Activated naive CD8-positive, alpha-beta T cell (primary cell): Measurements from ENCODE around the gene AQR.
"Not testable (repeated sequence)": the region's sequence is repeated elsewhere in the genome, so short reads cannot be mapped to it uniquely, and the experiment has no call there.

Experiments used
- H3K27ac Mint-ChIP-seq: one replicate; pipeline ENCODE4 v1.8.0; 2021; ENCODE audit warnings: mixed read lengths
- H3K27me3 Mint-ChIP-seq: one replicate; pipeline ENCODE4 v1.8.0; 2021; ENCODE audit warnings: mixed read lengths
- H3K36me3 Mint-ChIP-seq: one replicate; pipeline ENCODE4 v1.8.0; 2021; ENCODE audit warnings: mixed read lengths
- H3K4me1 Mint-ChIP-seq: one replicate; pipeline ENCODE4 v1.8.0; 2021; ENCODE audit warnings: low read depth, mixed read lengths
- H3K4me3 Mint-ChIP-seq: one replicate; pipeline ENCODE4 v1.8.0; 2021; ENCODE audit warnings: mild to moderate bottlenecking, mixed read lengths
- H3K9me3 Mint-ChIP-seq: one replicate; pipeline ENCODE4 v1.8.0; 2021; ENCODE audit warnings: low read depth, mixed read lengths

AQR gene

DNA sequence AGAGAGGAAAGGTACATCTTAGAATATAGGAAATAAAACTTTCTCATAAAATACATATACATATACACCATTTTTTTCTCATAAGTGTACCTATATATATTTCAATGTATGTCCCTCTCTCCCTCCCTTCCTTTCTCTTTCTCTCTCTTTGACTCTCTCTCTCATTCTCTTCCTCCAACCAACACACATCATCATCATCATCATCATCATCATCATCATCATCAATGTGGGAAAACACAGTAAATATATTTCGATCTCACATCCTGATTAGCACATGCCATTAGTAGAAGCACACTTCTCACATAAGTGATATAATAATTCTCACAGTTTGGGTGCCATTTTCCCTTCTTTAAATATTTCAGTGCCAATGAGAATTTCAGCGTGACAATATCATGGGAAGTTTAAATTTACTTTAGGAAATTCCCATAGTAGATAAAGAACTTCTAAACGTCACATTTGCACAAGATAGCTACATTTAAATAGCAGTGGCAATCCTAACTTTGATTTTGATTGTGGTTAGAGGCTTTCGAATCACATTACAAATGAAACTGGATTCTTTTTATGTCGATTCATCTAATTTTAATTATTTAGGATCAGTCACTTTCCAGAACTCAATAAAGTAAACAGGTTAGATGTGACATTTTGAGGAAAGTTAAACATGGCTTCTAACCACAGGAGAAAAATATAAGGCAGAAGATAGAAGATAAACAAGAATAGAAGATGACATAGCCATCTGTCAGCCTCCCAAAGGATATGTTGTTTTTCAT is 141.2 kb downstream of the AQR start:
- Mint-ChIP-seq H3K4me1 (no peaks in the 10 kb centered on the region), H3K27me3 (peaks cover 15% of the 10 kb centered on the region), H3K36me3 (peaks cover 3% of the 10 kb centered on the region), H3K4me3 (no peak overlapping the region), H3K9me3 (no peaks in the 10 kb centered on the region), H3K27ac (no peak overlapping the region)

DNA sequence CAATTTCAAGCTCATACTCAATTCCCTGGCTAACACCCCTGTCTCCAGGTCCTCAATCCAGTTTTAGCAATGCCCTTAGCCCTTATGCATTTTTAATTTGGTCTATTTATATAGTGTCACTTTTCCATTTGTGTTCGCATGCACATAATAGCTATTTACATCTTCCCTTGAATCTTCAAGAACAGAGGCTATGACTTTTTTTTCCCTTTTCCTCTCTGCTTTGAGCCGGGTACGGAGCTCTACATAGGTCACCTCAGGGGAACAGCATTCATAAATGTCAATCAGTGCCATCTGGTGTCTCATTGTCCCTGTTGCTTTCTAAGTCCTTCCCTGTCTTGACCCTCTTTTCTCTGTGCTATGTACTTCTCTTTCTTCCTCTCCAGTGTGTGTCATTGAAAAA is 147.7 kb downstream of the AQR start:
- H3K36me3 Mint-ChIP-seq, result no peaks in the 10 kb centered on the region
- no peaks in the 10 kb centered on the region for H3K4me1 Mint-ChIP-seq
- H3K4me3 Mint-ChIP-seq, result no peak overlapping the region
- H3K27me3 Mint-ChIP-seq, result peaks cover 29% of the 10 kb centered on the region
- H3K27ac Mint-ChIP-seq, result no peak overlapping the region
- no peaks in the 10 kb centered on the region for H3K9me3 Mint-ChIP-seq

DNA sequence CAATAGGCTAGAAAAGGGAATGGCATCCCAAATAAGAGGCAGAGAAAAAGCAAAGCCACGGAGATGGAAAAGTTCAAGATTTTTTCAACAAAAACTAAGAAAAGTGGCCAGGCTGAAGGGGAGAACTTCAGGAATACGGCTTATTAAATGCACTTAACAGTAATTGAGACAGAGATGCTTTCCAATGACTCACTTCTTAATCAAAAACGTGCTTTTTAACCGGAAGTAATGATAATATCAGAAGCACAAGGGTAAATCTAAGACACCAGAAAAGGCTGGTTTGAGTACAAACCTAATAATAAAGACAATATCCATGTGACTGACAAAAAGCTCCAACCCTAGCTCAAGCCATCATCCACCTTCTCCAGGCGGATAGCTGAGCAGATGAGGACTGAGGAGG is 149.4 kb downstream of the AQR start:
- H3K36me3 Mint-ChIP-seq, result no peaks in the 10 kb centered on the region
- no peaks in the 10 kb centered on the region for H3K4me1 Mint-ChIP-seq
- H3K27me3 Mint-ChIP-seq, result peaks cover 26% of the 10 kb centered on the region
- no peak overlapping the region for H3K4me3 Mint-ChIP-seq
- H3K9me3 Mint-ChIP-seq, result no peaks in the 10 kb centered on the region
- H3K27ac Mint-ChIP-seq, result no peak overlapping the region

DNA sequence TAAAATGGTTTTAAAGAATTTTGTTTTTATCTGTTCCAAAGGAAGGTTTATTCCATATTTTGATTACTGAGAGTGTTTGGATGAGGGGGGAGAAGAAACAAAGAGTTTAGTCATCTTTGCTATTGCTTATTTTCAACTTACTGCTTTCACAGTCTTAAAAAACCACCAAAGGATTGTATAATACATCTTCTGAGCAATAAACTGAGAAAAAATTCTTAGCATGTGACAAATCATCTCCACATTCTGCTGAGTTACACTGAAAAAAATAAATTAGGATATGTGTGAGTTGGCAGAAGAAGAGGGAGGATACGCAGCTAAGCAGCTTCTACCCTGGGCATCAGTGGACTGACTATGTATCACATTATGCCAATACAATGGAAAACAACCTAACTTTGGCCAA is 151.0 kb downstream of the AQR start:
- H3K27ac Mint-ChIP-seq, result no peak overlapping the region
- H3K27me3 Mint-ChIP-seq, result peaks cover 24% of the 10 kb centered on the region
- H3K4me3 Mint-ChIP-seq, result no peak overlapping the region
- H3K9me3 Mint-ChIP-seq, result no peaks in the 10 kb centered on the region
- H3K36me3 Mint-ChIP-seq, result no peaks in the 10 kb centered on the region
- no peaks in the 10 kb centered on the region for H3K4me1 Mint-ChIP-seq

DNA sequence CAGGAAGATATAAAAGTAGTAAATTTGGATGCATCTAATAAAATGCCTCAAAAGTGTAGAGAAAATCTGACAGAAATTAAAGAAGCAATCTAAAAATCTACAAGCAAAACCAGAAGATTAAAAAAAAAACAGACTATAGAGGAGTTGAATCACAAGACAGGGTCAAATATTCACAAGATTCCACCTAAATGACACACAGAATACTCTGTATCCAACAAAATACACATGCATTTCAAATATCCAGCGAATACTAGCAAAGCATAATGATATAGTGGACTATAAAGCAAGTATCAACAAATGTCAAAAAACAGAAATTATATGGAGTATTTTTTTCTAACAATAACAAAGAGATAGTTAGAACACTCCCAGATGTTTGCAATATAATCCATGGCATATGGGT is 153.7 kb downstream of the AQR start:
- Mint-ChIP-seq H3K36me3 (no peaks in the 10 kb centered on the region), H3K4me1 (no peaks in the 10 kb centered on the region), H3K27ac (no peak overlapping the region), H3K27me3 (peaks cover 18% of the 10 kb centered on the region), H3K4me3 (no peak overlapping the region), H3K9me3 (no peaks in the 10 kb centered on the region)

DNA sequence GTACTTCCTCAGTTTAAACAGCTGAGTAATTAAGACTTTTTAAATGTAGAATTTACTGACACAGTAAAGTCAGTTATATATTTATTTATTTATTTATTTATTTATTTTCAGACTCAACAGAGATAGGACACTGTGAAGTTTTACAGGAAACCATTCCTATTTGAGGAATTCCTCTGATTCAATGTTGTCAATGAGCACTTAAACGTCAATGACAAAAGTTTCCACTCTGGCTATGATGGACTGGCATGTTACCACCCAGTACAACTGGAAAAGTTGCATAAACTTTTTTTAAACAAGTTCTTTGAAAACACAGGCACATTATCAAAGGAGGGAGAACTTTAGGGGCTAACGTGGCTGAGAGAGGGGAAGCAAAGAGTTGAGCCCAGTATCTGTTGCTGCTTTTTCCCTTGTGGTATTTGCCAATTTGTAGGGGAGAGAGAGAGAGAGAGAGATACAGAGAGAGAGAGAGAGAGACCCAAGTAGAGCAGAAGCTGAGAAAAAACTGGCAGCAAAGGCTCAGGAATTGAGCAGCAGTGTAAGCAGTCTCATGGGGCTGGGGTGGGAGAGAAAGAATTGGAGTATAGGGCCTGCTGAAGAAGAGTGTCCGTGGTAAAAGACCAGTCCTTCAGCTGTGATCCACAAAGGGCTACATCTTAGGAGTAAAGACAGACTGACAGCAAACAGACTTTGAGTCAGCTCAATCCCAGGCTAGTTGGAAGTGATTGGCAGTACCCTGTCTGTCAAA is 155.9 kb downstream of the AQR start:
- Mint-ChIP-seq H3K4me3 (no peak overlapping the region), H3K4me1 (no peaks in the 10 kb centered on the region), H3K27ac (no peak overlapping the region), H3K9me3 (no peaks in the 10 kb centered on the region), H3K36me3 (no peaks in the 10 kb centered on the region), H3K27me3 (peaks cover 16% of the 10 kb centered on the region)

DNA sequence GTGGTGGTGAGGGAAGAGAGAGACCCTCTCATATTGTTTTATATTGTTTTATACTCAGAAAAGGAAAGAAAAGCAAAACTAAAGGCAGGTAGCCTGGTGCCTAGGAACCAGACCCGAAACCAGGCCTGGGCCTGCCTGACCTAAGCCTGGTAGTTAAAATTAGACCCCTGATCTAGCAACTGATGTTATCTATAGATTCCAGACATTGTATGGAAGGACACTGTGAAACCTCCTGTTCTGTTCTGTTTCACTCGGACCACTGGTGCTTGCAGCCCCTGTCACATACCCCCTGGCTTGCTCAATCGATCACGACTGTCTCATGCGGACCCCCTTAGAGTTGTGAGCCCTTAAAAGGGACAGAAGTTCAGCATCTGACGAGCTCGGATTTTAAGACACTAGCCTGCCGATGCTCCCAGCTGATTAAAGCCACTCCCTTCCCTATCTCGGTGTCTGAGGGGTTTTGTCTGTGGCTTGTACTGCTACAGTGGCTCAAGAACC is 156.6 kb downstream of the AQR start:
- H3K27me3 Mint-ChIP-seq, result peaks cover 14% of the 10 kb centered on the region
- not testable (repeated sequence) for H3K4me3 Mint-ChIP-seq, H3K27ac Mint-ChIP-seq, H3K4me1 Mint-ChIP-seq, H3K9me3 Mint-ChIP-seq, H3K36me3 Mint-ChIP-seq

DNA sequence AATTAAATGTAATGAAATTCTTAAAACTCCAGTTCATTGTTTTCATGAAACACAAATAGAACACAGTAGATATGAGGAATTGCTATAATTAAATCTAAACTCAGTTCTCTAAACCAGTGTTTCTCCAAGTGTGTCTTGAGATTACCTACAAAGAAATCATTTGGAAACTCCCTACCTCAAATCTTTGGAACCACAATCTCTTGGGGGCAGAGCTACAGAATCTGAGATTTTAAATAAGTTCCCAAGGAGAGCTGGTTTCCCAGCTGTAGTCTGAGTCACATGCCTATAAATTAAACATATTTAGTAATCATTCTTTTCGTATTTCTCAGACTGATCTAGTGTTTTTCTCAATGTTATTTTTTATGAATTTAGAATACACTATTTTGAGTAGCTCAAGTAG is 157.2 kb downstream of the AQR start:
- no peaks in the 10 kb centered on the region for H3K9me3 Mint-ChIP-seq
- no peaks in the 10 kb centered on the region for H3K4me1 Mint-ChIP-seq
- no peak overlapping the region for H3K4me3 Mint-ChIP-seq
- peaks cover 14% of the 10 kb centered on the region for H3K27me3 Mint-ChIP-seq
- H3K36me3 Mint-ChIP-seq, result no peaks in the 10 kb centered on the region
- H3K27ac Mint-ChIP-seq, result no peak overlapping the region

DNA sequence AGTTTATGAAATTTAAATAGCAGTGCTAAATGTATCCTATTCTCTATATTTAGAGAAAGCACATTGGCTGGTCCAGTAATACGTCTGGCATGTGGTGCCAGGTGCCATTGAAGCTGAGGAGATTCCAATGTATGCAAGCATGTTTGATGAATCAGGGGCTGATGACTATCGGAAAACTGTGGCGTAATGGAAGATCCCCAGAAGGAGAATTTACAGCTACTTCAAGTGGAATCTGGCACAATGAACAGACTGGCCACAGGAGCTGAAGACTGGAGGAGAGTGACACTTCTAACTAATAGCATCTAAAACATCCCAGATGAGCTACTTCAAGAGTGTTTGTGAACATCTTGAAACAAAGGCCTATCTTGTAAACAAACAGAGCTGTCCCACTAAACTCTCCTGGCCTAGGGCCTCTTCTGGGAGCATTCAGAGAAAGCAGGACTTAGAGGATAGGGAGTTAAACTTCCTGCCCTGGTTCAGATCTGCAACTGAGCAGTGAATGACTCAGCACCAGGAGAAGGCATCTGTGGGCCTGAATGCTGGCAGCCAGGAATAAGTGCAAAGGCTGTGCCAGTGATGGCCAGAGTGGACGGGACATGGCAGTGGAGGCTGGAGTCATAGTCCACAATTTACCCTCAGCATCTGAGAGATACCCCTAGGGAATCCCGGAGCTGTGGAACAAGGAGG is 159.0 kb downstream of the AQR start:
- Mint-ChIP-seq H3K4me1 (no peaks in the 10 kb centered on the region), H3K9me3 (peaks cover 4% of the 10 kb centered on the region), H3K27ac (no peak overlapping the region), H3K4me3 (no peak overlapping the region), H3K36me3 (no peaks in the 10 kb centered on the region), H3K27me3 (peaks cover 19% of the 10 kb centered on the region)

DNA sequence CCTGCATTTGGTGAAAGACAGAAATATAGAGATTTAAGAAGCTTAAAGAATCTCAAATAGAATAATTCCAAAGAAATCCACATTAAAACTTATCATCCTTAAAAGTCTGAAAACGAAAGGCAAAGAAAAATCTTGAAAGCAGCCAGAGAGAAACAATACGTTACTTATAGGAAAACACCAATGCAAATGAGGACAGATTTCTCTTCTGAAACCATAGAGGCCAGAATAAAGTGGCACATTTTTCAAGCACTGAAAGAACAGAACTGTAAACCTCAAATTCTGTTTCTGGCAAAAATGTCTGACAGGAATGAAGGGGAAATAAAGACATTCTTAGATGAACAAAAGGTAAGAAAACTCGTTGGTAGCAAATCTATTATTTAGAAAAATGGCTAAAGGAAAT is 160.4 kb downstream of the AQR start:
- H3K4me3 Mint-ChIP-seq, result no peak overlapping the region
- H3K4me1 Mint-ChIP-seq, result no peaks in the 10 kb centered on the region
- H3K27ac Mint-ChIP-seq, result no peak overlapping the region
- peaks cover 22% of the 10 kb centered on the region for H3K27me3 Mint-ChIP-seq
- H3K36me3 Mint-ChIP-seq, result no peaks in the 10 kb centered on the region
- H3K9me3 Mint-ChIP-seq, result peaks cover 4% of the 10 kb centered on the region

DNA sequence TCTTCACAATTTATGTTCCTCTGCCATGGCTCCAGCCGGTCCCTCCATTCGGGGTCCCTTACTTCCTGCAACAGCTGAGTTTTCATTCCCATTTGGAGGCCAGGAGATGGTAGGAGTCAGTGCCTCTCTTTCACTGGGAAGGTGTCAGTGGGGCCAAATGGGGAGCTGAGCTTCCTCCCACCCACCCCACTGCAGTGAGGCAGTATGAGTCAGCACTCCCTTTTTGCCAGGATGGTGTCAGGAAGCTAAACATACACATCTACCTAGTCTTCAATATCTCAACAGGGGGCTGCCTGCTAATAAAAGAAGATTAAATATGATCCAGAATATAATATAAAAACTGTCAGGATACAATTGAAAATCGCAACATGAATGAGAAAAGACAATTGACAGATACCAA is 161.5 kb downstream of the AQR start:
- H3K27me3 Mint-ChIP-seq, result peaks cover 24% of the 10 kb centered on the region
- H3K4me3 Mint-ChIP-seq, result no peak overlapping the region
- no peaks in the 10 kb centered on the region for H3K36me3 Mint-ChIP-seq
- H3K27ac Mint-ChIP-seq, result no peak overlapping the region
- peaks cover 4% of the 10 kb centered on the region for H3K9me3 Mint-ChIP-seq
- no peaks in the 10 kb centered on the region for H3K4me1 Mint-ChIP-seq

DNA sequence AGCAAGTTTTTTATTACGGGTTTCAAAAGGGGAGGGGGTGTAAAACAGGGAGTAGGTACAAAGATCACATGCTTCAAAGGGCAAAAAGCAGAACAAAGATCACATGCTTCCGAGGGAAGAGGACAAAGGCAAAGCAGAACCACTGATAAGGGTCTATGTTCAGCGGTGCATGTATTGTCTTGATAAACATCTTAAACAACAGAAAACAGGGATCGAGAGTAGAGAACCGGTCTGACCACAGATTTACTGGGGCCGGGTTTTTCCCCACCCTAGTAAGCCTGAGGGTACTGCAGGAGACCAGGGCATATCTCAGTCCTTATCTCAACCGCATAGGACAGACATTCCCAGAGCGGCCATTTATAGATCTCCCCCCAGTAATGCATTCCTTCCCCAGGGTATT is 162.3 kb downstream of the AQR start:
- peaks cover 22% of the 10 kb centered on the region for H3K27me3 Mint-ChIP-seq
- H3K27ac Mint-ChIP-seq, H3K4me1 Mint-ChIP-seq, H3K4me3 Mint-ChIP-seq, H3K36me3 Mint-ChIP-seq, H3K9me3 Mint-ChIP-seq: not testable (repeated sequence)

DNA sequence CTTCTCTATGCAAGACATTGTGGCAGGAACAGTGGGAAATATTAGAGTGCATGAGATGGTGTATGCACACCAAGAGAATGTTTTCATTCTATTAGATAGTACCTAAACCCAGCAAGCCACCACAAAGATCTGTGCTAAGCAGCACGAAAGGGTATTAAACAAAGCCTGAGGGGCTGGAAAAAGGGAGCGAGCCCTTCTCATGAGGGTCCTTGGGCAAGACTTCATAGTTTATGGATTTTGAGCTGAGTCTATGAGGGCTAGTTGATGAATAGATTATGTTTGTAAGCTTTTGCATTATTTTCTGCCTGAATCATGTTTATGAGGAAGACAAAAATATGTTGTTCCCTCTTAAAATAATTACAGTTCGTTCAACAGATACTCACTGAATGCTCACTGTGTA is 164.8 kb downstream of the AQR start:
- Mint-ChIP-seq H3K4me3 (no peak overlapping the region), H3K27ac (no peak overlapping the region), H3K9me3 (peaks cover 4% of the 10 kb centered on the region), H3K36me3 (no peaks in the 10 kb centered on the region), H3K27me3 (peaks cover 22% of the 10 kb centered on the region), H3K4me1 (no peaks in the 10 kb centered on the region)

DNA sequence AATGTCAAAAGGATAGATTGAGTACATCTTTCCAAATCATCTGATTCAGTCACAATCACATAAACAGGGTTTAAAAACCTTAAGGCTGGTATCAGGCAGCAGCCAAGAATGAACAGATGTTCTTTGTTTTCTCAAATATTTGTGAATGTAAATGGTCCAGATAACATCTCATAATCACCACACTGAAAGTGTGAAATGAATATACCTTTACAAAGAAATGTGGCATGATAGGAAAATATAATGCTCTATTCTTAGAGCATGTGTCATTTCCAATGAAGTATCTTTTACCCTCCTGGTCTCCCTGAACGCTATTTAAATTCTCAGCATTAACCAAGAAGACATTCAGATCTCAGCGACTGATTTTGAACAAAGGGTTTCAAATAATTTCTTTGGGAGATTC is 165.4 kb downstream of the AQR start:
- Mint-ChIP-seq H3K27ac (peak overlapping the region; percentile 42), H3K4me3 (no peak overlapping the region), H3K36me3 (no peaks in the 10 kb centered on the region), H3K27me3 (peaks cover 21% of the 10 kb centered on the region), H3K4me1 (no peaks in the 10 kb centered on the region), H3K9me3 (peaks cover 4% of the 10 kb centered on the region)
